ENCODE results near the gene FBXW7.

Gene FBXW7

DNA sequence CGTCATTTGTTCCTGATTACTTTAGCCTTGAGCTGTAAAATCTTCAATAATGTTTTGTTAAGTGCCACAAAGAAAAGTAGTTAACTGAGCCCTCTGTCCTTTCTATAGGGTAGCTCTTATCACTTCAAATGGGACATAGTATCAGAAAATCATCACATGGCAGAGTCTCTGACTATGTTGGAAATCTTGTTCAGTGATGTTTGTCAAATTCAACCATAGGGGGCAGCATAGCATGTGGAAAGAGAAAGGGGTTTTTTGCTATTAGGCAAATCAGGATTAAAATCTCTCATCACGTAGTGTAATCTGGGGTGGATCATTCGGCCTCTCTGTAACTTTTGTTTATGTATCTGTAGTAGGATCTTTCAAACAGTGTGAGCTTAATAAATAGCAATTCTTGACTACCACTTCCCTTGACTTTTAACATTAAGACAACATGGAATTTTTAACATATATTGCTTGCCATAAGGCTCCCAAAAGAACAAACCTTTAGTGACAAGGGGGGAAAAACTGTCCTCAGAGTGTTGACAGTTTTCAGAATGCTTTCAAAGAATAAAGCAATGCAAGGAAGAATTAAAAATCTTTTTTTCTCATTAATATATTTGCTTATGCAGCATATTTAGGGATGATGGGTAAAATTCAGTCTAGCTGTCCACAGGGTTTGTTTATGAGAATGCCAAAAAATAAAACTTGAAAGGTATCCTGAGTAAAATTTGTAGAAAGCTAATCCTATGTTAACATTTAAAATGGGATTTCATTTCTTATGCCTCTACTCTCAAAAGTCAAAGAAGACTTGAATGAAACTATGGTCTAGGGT is 127.2 kb downstream of the FBXW7 start:
- ChIA-PET CTCF (interaction anchor here (0.6 to 3.1 kb wide), 31 partner anchors 8 to 677 kb away, joined by 3 to 11 read pairs (median 4); no protein-coding TSS in a partner anchor), POLR2A (no interaction called here)
- no peak overlapping the region for H3K27ac ChIP-seq (ENCODE audit: extremely low read depth, low read depth, low read length)
- TF ChIP-seq ZNF654 (tag by site-specific recombination; IDR thresholded peaks at IDR 0.05; ENCODE audit: low read depth): peak; percentile 61
- TF ChIP-seq, protein P1, sequence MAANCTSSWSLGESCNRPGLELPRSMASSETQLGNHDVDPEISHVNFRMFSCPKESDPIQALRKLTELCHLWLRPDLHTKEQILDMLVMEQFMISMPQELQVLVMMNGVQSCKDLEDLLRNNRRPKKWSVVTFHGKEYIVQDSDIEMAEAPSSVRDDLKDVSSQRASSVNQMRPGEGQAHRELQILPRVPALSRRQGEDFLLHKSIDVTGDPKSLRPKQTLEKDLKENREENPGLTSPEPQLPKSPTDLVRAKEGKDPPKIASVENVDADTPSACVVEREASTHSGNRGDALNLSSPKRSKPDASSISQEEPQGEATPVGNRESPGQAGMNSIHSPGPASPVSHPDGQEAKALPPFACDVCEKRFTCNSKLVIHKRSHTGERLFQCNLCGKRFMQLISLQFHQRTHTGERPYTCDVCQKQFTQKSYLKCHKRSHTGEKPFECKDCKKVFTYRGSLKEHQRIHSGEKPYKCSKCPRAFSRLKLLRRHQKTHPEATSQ (tag by site-specific recombination; IDR thresholded peaks at IDR 0.05): no peak
- H3K4me1 ChIP-seq (ENCODE audit: control insufficient read depth, insufficient read depth, low read length): no peaks in the 10 kb centered on the region
- H3K9me3 ChIP-seq (ENCODE audit: control insufficient read depth, insufficient read depth, low read depth, low read length): no peaks in the 10 kb centered on the region
- no peaks in the 10 kb centered on the region for H3K36me3 ChIP-seq (ENCODE audit: control insufficient read depth in 2 of 2, insufficient read depth in 1 of 2, low read length in 2 of 2)
- no peak overlapping the region for H3K4me3 ChIP-seq (ENCODE audit: low read depth, low read length)

DNA sequence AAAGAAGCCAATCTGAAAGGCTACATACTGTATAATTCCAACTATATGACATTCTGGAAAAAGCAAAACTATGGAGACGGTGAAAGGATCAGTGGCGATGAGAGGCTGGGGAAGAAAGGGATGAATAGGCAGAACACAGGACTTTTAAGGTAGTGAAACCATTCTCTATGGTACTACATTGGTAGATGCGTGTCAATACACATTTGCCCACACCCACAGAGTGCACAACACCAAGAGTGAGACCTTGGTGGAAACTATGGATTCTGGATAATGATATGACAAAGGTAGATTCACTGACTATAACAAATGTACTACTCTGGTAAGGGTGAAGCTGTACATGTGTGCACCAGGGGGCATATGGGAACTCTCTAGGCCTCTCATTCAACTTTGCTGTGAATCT is 134.5 kb downstream of the FBXW7 start:
- no peak overlapping the region for H3K27ac ChIP-seq (ENCODE audit: extremely low read depth, low read depth, low read length)
- H3K36me3 ChIP-seq (ENCODE audit: control insufficient read depth in 2 of 2, insufficient read depth in 1 of 2, low read length in 2 of 2): no peaks in the 10 kb centered on the region
- H3K9me3 ChIP-seq (ENCODE audit: control insufficient read depth, insufficient read depth, low read depth, low read length): no peaks in the 10 kb centered on the region
- ChIA-PET CTCF (interaction anchor here (0.5 to 1.1 kb wide), 4 partner anchors 15 to 1392 kb away, joined by 3 to 5 read pairs (median 3); no protein-coding TSS in a partner anchor), POLR2A (no interaction called here)
- TF ChIP-seq REST (tag by site-specific recombination; IDR thresholded peaks at IDR 0.05): no peak
- no peak for TF ChIP-seq IKZF3 (tag by site-specific recombination; IDR thresholded peaks at IDR 0.05)
- TF ChIP-seq ZNF202 (tag by site-specific recombination; IDR thresholded peaks at IDR 0.05; ENCODE audit: borderline replicate concordance): no peak
- TF ChIP-seq ELK4 (IDR thresholded peaks at IDR 0.05; ENCODE audit: borderline replicate concordance, low read depth, low read length): no peak
- no peak for TF ChIP-seq ZNF175 (tag by site-specific recombination; IDR thresholded peaks at IDR 0.05)
- TF ChIP-seq ZNF624 (tag by site-specific recombination; IDR thresholded peaks at IDR 0.05): no peak
- no peak for TF ChIP-seq BCL11A (tag by site-specific recombination; IDR thresholded peaks at IDR 0.05; ENCODE audit: low read depth)
- TF ChIP-seq SETDB1 (IDR thresholded peaks at IDR 0.05; ENCODE audit: insufficient read length, low read length): no peak
- no peak for TF ChIP-seq EGR2 (tag by site-specific recombination; IDR thresholded peaks at IDR 0.05; ENCODE audit: low read depth)
- TF ChIP-seq ZSCAN30 (tag by site-specific recombination; IDR thresholded peaks at IDR 0.05): no peak
- no peak for TF ChIP-seq ZBTB1 (tag by site-specific recombination; IDR thresholded peaks at IDR 0.05)
- TF ChIP-seq ZNF473 (tag by site-specific recombination; IDR thresholded peaks at IDR 0.05): no peak
- no peak for TF ChIP-seq ZNF398 (tag by site-specific recombination; IDR thresholded peaks at IDR 0.05)
- H3K4me3 ChIP-seq (ENCODE audit: low read depth, low read length): no peak overlapping the region
- H3K4me1 ChIP-seq (ENCODE audit: control insufficient read depth, insufficient read depth, low read length): no peaks in the 10 kb centered on the region
